ENCODE data around the gene ADAMTS2. TPM values are rescaled to one million over a fixed set of nuclear protein-coding genes. Genes with fewer than 3 reads are reported as not detected.

ADAMTS2 gene
- total RNA-seq, 1 experiment from 2014 or later, result 1.7 TPM

- H3K36me3 ChIP-seq (replicated peaks; ENCODE audit: control insufficient read depth, insufficient read depth, low read length), result no peaks in the 10 kb centered on the region
- DNase-seq, result peak; percentile 75
- H3K4me3 ChIP-seq (ENCODE audit: insufficient read depth, low read depth, low read length), result no peak overlapping the region
- no peaks in the 10 kb centered on the region for H3K27me3 ChIP-seq (ENCODE audit: control insufficient read depth, insufficient read depth, low read length)
These were observed 116.7 kb downstream of the ADAMTS2 start for GRCh38 chr5:179228341-179229121.

GRCh38 chr5:179227580-179228311 lies 117.5 kb downstream of the ADAMTS2 start:
- Histone ChIP-seq H3K4me3 (ENCODE audit: insufficient read depth, low read depth, low read length) (no peak overlapping the region), H3K36me3 (replicated peaks; ENCODE audit: control insufficient read depth, insufficient read depth, low read length) (no peaks in the 10 kb centered on the region), H3K27me3 (ENCODE audit: control insufficient read depth, insufficient read depth, low read length) (no peaks in the 10 kb centered on the region)
- peak; percentile 81 for DNase-seq

DNA sequence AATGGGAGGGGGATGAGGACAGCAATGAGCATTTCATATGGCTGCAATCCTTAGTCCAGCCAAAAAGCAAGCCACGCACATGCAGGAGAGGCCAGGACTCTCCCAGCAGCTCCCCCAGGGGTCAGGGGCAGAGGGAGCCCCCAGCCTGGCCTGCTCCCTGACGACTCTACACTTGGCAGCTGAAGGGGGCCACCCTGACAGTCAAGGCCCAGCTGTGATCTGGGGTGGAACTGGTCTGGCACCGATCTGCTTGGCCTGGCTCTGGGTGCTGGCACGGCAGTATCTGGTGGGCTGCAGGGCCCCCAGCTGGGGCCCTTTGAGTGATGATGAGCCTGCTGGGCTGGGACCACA lies 118.1 kb downstream of the ADAMTS2 start:
- DNase-seq, result no peak
- Histone ChIP-seq H3K36me3 (replicated peaks; ENCODE audit: control insufficient read depth, insufficient read depth, low read length) (no peaks in the 10 kb centered on the region), H3K27me3 (ENCODE audit: control insufficient read depth, insufficient read depth, low read length) (no peaks in the 10 kb centered on the region), H3K4me3 (ENCODE audit: insufficient read depth, low read depth, low read length) (no peak overlapping the region)

DNA sequence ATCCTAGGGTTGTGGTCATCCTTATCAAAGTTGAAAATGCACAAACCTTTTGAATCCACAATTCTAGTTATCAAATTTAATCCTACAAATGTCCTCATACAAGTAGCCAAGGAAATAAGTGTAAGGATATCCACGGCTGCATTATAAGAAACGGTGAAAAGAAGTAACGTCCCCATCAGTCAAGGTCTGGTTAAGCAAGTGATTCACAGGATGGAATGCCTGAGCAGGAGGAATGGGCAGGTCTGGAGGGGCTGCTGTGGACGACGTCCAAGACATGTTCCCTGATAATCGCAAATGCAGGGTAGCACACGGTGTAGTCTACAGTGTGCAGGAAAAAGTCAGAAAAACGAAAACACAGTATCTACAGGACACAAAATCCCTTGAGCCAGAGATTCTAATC lies 118.6 kb downstream of the ADAMTS2 start:
- H3K36me3 ChIP-seq (replicated peaks; ENCODE audit: control insufficient read depth, insufficient read depth, low read length), result no peaks in the 10 kb centered on the region
- DNase-seq, result no peak
- H3K27me3 ChIP-seq (ENCODE audit: control insufficient read depth, insufficient read depth, low read length), result no peaks in the 10 kb centered on the region
- no peak overlapping the region for H3K4me3 ChIP-seq (ENCODE audit: insufficient read depth, low read depth, low read length)

DNA sequence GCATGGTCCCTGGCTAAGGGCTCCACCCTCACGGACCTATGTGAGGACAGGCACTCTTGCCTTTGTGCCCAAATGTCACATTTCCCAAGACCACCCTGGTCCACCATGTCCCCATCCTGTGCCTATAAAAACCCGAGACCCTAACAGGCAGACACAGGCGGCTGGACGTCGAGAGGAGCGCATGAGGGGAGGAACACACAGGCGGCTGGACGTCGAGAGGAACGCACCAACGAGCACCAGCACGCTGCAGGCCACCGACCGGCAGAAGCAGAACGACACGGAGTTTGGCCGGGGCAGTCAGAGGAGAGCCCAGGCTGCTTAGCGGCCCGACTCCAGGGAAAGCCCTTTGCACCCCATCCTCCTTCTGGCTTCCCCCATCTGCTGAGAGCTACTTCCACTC lies 119.9 kb downstream of the ADAMTS2 start:
- DNase-seq, result no peak
- H3K36me3 ChIP-seq (replicated peaks; ENCODE audit: control insufficient read depth, insufficient read depth, low read length), result no peaks in the 10 kb centered on the region
- no peak overlapping the region for H3K4me3 ChIP-seq (ENCODE audit: insufficient read depth, low read depth, low read length)
- H3K27me3 ChIP-seq (ENCODE audit: control insufficient read depth, insufficient read depth, low read length), result no peaks in the 10 kb centered on the region

DNA sequence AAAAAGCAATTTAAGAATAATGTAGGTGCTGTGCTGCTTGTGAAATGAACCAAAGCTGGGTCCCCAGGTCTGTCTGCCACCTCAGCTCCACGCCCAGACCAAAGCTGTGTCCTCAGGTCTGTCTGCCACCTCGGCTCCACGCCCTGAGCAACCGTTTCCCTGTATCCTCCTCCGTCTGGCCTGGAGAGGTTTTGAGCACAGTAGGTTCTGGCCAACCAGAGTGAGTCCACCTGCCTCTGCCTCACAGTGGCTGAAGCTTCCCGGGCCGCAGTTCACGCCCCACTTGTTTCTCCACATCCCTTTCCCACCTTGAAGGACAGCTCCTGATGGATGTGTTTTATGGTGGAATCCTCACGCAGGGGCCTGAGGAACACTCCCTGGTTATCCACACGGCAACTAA lies 120.5 kb downstream of the ADAMTS2 start:
- Histone ChIP-seq H3K36me3 (replicated peaks; ENCODE audit: control insufficient read depth, insufficient read depth, low read length) (no peaks in the 10 kb centered on the region), H3K27me3 (ENCODE audit: control insufficient read depth, insufficient read depth, low read length) (no peaks in the 10 kb centered on the region), H3K4me3 (ENCODE audit: insufficient read depth, low read depth, low read length) (no peak overlapping the region)
- no peak for DNase-seq

DNA sequence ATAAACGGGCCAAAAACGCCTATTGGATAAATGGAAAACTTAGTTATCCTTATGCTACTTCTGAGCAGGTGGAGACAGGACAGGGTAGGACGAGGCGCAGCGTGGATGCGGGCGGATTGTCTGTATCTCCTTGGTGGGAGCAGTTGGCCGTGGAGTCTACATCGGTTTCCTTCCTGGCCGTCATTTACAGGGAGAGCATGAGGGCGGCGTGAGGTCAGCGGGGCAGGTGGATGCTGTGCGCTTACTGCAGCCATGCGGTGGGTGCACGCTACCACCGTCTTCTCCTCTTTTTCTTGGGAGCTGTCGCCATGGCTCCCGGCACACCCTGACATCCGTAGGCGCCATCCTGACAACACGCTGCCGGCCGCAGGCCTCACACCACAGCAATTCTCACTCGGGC lies 121.3 kb downstream of the ADAMTS2 start:
- Histone ChIP-seq H3K4me3 (ENCODE audit: insufficient read depth, low read depth, low read length) (no peak overlapping the region), H3K27me3 (ENCODE audit: control insufficient read depth, insufficient read depth, low read length) (no peaks in the 10 kb centered on the region), H3K36me3 (replicated peaks; ENCODE audit: control insufficient read depth, insufficient read depth, low read length) (no peaks in the 10 kb centered on the region)
- DNase-seq, result no peak

GRCh38 chr5:179223528-179223927 lies 121.7 kb downstream of the ADAMTS2 start:
- H3K36me3 ChIP-seq (replicated peaks; ENCODE audit: control insufficient read depth, insufficient read depth, low read length), result no peaks in the 10 kb centered on the region
- DNase-seq, result no peak
- no peak overlapping the region for H3K4me3 ChIP-seq (ENCODE audit: insufficient read depth, low read depth, low read length)
- no peaks in the 10 kb centered on the region for H3K27me3 ChIP-seq (ENCODE audit: control insufficient read depth, insufficient read depth, low read length)

DNA sequence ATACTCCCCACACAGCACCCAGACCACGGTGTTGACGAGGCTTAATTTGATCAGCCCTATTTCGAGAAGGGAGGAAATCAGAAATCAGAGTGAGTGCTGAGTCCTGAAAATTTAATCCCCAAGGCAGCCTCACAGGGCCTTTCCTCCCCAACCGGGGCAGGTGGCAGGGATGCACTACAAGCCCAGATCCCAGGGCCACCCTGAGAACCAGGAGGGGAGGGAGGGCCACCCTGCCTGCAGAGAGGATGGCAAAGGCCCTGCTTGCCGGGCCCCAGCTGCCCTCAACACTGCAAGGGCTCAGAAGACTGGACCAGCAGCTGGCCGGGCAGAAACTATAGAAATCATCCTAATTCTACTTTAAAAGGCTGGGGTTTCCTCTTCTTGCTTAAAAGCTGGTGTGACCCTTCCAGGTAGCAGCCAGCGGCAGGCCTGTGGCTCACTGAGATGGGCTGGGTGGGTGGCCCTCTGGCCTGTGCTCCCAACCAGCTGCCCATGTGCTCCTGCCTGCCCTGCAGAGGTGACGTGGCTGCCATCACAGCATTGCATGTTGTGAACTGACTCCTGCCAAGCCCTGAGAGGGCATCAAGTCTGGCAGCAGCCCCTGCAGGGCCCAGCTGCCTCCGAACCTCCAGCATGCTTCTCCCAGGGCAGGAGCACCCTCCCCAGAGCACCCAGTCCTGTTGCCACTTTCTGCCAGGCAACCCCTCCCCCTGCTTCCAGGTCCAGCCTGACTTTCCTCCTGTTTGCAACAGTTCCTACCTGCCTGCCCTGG lies 122.8 kb downstream of the ADAMTS2 start:
- H3K4me3 ChIP-seq (ENCODE audit: insufficient read depth, low read depth, low read length), result no peak overlapping the region
- no peaks in the 10 kb centered on the region for H3K36me3 ChIP-seq (replicated peaks; ENCODE audit: control insufficient read depth, insufficient read depth, low read length)
- no peaks in the 10 kb centered on the region for H3K27me3 ChIP-seq (ENCODE audit: control insufficient read depth, insufficient read depth, low read length)
- DNase-seq, result peak; percentile 42

GRCh38 chr5:179221877-179222220 lies 123.4 kb downstream of the ADAMTS2 start:
- DNase-seq, result no peak
- Histone ChIP-seq H3K36me3 (replicated peaks; ENCODE audit: control insufficient read depth, insufficient read depth, low read length) (no peaks in the 10 kb centered on the region), H3K27me3 (ENCODE audit: control insufficient read depth, insufficient read depth, low read length) (no peaks in the 10 kb centered on the region), H3K4me3 (ENCODE audit: insufficient read depth, low read depth, low read length) (no peak overlapping the region)

DNA sequence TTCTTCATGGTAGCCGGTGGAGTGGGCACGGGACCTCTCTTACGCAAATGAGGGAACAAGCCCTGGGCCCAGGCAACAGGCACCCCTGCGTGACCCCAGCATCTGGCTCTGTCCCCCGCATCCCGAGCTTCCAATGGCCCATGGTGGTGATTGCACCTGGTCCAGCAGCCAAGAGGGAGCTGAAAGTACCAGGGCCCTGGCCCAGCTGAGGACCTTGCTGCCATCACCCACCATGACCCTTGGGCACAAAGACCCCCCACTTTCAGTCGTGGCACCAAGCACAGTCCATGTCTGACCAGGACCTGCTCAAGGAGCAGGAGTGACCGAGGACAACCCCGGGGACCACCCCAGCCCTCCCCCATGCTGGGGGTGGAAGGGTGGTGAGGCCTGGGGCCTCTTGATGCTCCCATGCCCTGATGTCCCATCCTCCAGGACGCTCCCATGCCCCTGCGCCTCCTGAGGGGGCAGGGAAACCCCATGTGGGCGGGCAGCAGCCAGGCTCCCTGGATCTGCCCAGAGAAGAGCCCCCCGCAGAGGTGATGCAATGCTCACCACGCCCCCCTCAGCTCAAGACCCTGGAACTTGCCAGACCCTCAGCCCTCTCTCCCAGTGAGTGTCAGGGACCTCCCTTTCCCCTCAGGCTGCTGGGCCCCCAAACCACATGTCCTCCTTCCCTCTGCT lies 123.9 kb downstream of the ADAMTS2 start:
- H3K27me3 ChIP-seq (ENCODE audit: control insufficient read depth, insufficient read depth, low read length), result no peaks in the 10 kb centered on the region
- no peak overlapping the region for H3K4me3 ChIP-seq (ENCODE audit: insufficient read depth, low read depth, low read length)
- H3K36me3 ChIP-seq (replicated peaks; ENCODE audit: control insufficient read depth, insufficient read depth, low read length), result no peaks in the 10 kb centered on the region
- DNase-seq, result peak; percentile 52

DNA sequence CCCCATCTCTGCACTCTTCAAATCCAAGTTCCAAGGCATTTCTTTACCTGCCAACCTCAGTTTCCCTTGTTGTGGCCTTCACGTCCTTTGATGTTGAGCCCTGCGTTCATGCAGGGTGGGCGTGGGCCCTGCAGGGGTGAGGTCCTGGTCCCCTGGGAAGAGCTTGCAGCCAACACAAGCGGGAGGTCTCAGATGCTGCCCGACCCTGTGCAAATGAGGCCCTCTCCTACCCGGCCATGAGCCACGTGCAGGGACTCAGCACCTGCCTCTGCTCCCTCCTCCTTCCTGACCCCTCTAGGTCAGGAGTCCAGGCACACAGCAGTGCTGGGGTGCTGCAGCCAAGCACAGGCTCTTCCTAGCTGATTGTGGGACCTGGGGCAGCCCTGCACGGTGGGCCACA lies 124.5 kb downstream of the ADAMTS2 start:
- no peak overlapping the region for H3K4me3 ChIP-seq (ENCODE audit: insufficient read depth, low read depth, low read length)
- H3K27me3 ChIP-seq (ENCODE audit: control insufficient read depth, insufficient read depth, low read length), result no peaks in the 10 kb centered on the region
- no peak for DNase-seq
- no peaks in the 10 kb centered on the region for H3K36me3 ChIP-seq (replicated peaks; ENCODE audit: control insufficient read depth, insufficient read depth, low read length)

- Histone ChIP-seq H3K36me3 (replicated peaks; ENCODE audit: control insufficient read depth, insufficient read depth, low read length) (no peaks in the 10 kb centered on the region), H3K4me3 (ENCODE audit: insufficient read depth, low read depth, low read length) (no peak overlapping the region), H3K27me3 (ENCODE audit: control insufficient read depth, insufficient read depth, low read length) (no peaks in the 10 kb centered on the region)
- peak; percentile 47 for DNase-seq
These were observed 125.3 kb downstream of the ADAMTS2 start for GRCh38 chr5:179219661-179220620.

- Histone ChIP-seq H3K27me3 (ENCODE audit: control insufficient read depth, insufficient read depth, low read length) (no peaks in the 10 kb centered on the region), H3K36me3 (replicated peaks; ENCODE audit: control insufficient read depth, insufficient read depth, low read length) (no peaks in the 10 kb centered on the region), H3K4me3 (ENCODE audit: insufficient read depth, low read depth, low read length) (no peak overlapping the region)
- no peak for DNase-seq
These were observed 126.3 kb downstream of the ADAMTS2 start for GRCh38 chr5:179218943-179219330.

Data from H7 (cell line).